ENCODE measurements around the gene CNTFR.

CNTFR gene

GRCh38 chr9:34507556-34507955 is 82.0 kb downstream of the CNTFR start:
- no peak for DNase-seq (ENCODE audit: low read depth)

DNA sequence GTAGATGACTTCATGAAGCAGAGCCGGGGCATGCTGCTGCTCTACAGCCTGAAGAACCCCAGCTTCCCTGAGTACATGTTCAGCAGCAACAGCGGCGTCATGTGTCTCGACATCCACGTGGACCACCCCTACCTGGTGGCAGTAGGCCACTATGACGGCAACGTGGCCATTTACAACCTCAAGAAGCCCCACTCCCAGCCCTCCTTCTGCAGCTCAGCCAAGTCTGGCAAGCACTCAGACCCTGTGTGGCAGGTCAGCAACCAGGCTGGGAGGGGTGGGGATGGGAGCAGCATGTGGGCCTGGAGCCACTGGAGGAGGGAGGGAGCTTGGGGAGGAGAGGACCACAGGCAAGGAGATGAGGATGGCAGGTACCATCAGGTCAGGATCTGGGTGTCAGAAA is 82.9 kb downstream of the CNTFR start:
- no peak for DNase-seq (ENCODE audit: low read depth)

GRCh38 chr9:34505370-34506120 is 84.0 kb downstream of the CNTFR start:
- DNase-seq (ENCODE audit: low read depth), result no peak

DNA sequence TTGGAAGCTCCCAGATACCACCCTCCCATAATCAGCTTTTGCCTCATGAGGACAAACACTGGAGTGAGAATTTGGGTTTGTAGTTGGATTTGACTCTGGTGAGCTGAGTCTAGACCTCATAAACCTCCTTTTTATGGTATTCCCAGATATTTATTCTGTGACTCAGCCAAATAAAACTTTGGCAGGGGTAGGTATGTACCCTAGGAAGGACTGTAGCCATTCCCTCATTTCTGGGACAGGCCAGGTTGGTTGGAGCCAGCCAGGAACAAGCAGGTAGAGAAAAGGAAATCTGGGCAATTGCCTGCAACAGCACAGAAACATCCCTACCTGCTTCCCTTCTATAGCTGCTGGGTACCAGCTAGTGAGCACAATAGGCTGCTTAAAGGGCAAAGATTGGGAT is 86.1 kb downstream of the CNTFR start:
- DNase-seq (ENCODE audit: low read depth), result no peak

DNA sequence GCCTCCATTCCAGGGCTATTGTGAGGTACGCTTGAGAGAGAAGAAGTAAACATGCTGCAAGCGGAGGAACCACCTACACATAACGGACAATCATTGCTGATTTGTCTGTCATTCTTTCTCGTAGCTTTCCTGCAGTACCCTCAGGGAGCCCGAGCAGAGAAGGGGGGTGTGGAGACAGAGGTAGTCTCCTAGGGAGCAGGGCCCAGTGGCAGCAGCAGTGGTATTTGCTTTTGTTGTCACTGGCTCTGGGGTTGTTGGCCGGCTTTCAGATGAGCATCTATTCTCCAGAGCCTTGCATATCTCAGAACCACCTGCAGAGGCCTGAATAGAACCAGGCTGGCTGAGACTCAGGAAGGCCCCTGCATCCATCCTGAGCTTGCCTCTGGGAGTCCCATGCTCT is 86.6 kb downstream of the CNTFR start:
- no peak for DNase-seq (ENCODE audit: low read depth)

DNA sequence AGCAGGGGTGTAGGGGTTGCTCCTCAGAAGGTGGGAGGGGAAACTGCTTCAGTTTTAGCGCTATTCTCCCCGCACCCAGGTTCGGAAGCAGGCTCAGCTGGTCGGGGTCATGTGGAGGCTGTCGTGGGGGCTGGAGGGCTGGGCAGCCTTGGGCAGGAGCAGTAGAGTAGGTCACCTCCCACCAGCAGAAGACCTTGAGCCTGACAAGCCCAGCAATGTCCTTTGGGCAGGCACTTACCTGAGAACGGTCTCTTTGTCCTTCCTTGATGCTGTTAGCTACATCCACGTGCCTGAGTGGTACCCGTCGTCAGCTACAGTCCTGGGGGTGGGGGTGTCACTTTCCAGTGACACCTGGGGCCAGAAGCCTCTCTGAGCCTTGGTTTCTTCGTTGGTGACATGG is 87.1 kb downstream of the CNTFR start:
- DNase-seq (ENCODE audit: low read depth), result no peak

- DNase-seq (ENCODE audit: low read depth), result no peak
Observed at GRCh38 chr9:34501889-34502425, 87.6 kb downstream of the CNTFR start.

All from HS-5 (cell line).